Suprapubic skin (tissue), 4 donors: ENCODE data around the gene KSR1. TPM values are rescaled to one million over a fixed set of nuclear protein-coding genes. Genes with fewer than 3 reads are reported as not detected.

ENCODE experiments used
- DNase-seq, 2 donors: peaks; one replicate each; pipeline ENCODE4 v3.0.0-alpha.2; 2019; ENCODE audit warnings: low spot score in 2 of 2
- H3K27ac ChIP-seq: fragments of 200-600 bp; sonication (generic); one replicate; pipeline ENCODE4 v1.5.1; 2019
- H3K27me3 ChIP-seq: fragments of 200-600 bp; sonication (generic); one replicate; pipeline ENCODE4 v1.5.1; 2019
- H3K36me3 ChIP-seq: fragments of 200-600 bp; sonication (generic); one replicate; pipeline ENCODE4 v1.5.1; 2019
- H3K4me1 ChIP-seq: fragments of 200-600 bp; sonication (generic); one replicate; pipeline ENCODE4 v1.5.1; 2019
- H3K4me3 ChIP-seq: fragments of 200-600 bp; sonication (generic); one replicate; pipeline ENCODE4 v1.5.1; 2019; ENCODE audit warnings: mild to moderate bottlenecking
- H3K9me3 ChIP-seq: fragments of 200-600 bp; sonication (generic); one replicate; pipeline ENCODE4 v1.5.1; 2019
- EP300 ChIP-seq: sonication (generic); formaldehyde crosslinking; IDR thresholded peaks from one replicate; pipeline ENCODE4 v1.6.1; 2017; ENCODE audit warnings: antibody characterized with exemption
- POLR2A ChIP-seq, 2 donors: fragments of 450-650 bp; IDR thresholded peaks; one replicate each; pipeline ENCODE4 v1.6.1; 2017; ENCODE audit warnings: antibody characterized with exemption in 2 of 2, mild to moderate bottlenecking in 2 of 2, moderate library complexity in 2 of 2
- POLR2AphosphoS5 ChIP-seq, 3 donors: sonication (generic); formaldehyde crosslinking; IDR thresholded peaks; one replicate each; pipeline ENCODE4 v1.6.1; 2017; ENCODE audit warnings: antibody characterized with exemption in 3 of 3
- WGBS: methylation state at CpG from one replicate; pipeline ENCODE4 v1.1.5; 2018; 5-methylcytosine and 5-hydroxymethylcytosine counted together
- total RNA-seq, 4 donors: library from RNA; depleted of rRNA; stranded (reverse); fragments of >200 nt; gene quantifications; one replicate each; pipeline ENCODE4 v1.1.0, GENCODE V29; 2016
- TF ChIP-seq, protein P1 (sequence below), 2 donors: fragments of 200-600 bp in 1 of 2; fragments of 450-650 bp in 1 of 2; sonication (generic) in 1 of 2; IDR thresholded peaks; one replicate each; pipeline ENCODE4 v1.5.1; 2016 to 2019; ENCODE audit warnings: antibody characterized with exemption in 2 of 2, mild to moderate bottlenecking in 1 of 2, moderate library complexity in 1 of 2

KSR1 gene
- total RNA-seq, 4 donors from 2014 or later: 38.1 to 54.0 (median 49.5) TPM

- H3K9me3 ChIP-seq: no peaks in the 10 kb centered on the region
- TF ChIP-seq POLR2A (IDR thresholded peaks at IDR 0.05) (no peak), POLR2AphosphoS5 (IDR thresholded peaks at IDR 0.05) (no peak), EP300 (no peak)
- TF ChIP-seq, protein P1, sequence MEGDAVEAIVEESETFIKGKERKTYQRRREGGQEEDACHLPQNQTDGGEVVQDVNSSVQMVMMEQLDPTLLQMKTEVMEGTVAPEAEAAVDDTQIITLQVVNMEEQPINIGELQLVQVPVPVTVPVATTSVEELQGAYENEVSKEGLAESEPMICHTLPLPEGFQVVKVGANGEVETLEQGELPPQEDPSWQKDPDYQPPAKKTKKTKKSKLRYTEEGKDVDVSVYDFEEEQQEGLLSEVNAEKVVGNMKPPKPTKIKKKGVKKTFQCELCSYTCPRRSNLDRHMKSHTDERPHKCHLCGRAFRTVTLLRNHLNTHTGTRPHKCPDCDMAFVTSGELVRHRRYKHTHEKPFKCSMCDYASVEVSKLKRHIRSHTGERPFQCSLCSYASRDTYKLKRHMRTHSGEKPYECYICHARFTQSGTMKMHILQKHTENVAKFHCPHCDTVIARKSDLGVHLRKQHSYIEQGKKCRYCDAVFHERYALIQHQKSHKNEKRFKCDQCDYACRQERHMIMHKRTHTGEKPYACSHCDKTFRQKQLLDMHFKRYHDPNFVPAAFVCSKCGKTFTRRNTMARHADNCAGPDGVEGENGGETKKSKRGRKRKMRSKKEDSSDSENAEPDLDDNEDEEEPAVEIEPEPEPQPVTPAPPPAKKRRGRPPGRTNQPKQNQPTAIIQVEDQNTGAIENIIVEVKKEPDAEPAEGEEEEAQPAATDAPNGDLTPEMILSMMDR (IDR thresholded peaks at IDR 0.05): no peak
- no peaks in the 10 kb centered on the region for H3K36me3 ChIP-seq
- 83% methylated on average over 7 of the region's 7 CpGs for WGBS
- no peak overlapping the region for H3K4me3 ChIP-seq
- no peak for DNase-seq
- H3K27me3 ChIP-seq: no peaks in the 10 kb centered on the region
- peaks cover 40% of the 10 kb centered on the region for H3K4me1 ChIP-seq
- H3K27ac ChIP-seq: no peak overlapping the region
These were observed 13.0 kb downstream of the KSR1 start for GRCh38 chr17:27469256-27469655.

GRCh38 chr17:27471321-27472269 is 15.3 kb downstream of the KSR1 start:
- DNase-seq: no peak
- no peaks in the 10 kb centered on the region for H3K27me3 ChIP-seq
- 57% methylated on average over 11 of the region's 14 CpGs for WGBS
- TF ChIP-seq, protein P1 (IDR thresholded peaks at IDR 0.05): no peak
- no peak for TF ChIP-seq POLR2AphosphoS5 (IDR thresholded peaks at IDR 0.05)
- no peak for TF ChIP-seq POLR2A (IDR thresholded peaks at IDR 0.05)
- TF ChIP-seq EP300: no peak
- no peaks in the 10 kb centered on the region for H3K9me3 ChIP-seq
- peak overlapping the region; percentile 51 for H3K27ac ChIP-seq
- H3K4me1 ChIP-seq: peaks cover 57% of the 10 kb centered on the region
- no peak overlapping the region for H3K4me3 ChIP-seq
- H3K36me3 ChIP-seq: no peaks in the 10 kb centered on the region

DNA sequence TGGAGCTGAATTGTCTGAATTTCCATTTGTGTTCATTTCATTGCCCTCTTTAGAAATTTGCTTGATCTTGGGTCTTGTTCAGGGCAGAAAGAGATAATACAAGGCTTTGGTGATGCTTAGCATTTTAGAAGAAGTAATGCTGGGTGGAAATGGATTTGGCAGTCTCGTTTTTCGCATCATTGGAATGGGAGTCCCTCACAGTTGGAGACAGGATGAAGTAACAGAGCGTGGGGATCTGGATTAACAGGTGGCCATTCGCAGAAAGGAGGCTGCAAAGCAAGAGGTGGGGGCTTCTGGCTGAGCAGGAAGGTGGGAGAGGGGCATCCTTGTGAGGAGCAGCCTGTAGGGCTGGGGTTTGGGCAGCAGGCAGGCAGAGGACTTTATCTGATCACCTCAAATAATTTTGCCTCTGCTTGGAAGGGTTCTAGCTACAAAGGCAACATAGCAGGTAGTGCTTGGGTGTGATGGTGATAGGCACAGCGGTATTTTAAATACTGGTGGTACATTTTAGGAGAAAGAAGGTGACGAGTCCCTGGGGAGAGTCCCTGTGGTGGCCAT is 17.0 kb downstream of the KSR1 start:
- WGBS: 88% methylated on average over 6 of the region's 6 CpGs
- peaks cover 65% of the 10 kb centered on the region for H3K4me1 ChIP-seq
- H3K4me3 ChIP-seq: no peak overlapping the region
- no peaks in the 10 kb centered on the region for H3K27me3 ChIP-seq
- no peak for DNase-seq
- TF ChIP-seq, protein P1 (IDR thresholded peaks at IDR 0.05): no peak
- TF ChIP-seq POLR2AphosphoS5 (IDR thresholded peaks at IDR 0.05) (no peak), EP300 (no peak), POLR2A (IDR thresholded peaks at IDR 0.05) (no peak)
- no peaks in the 10 kb centered on the region for H3K36me3 ChIP-seq
- peak overlapping the region; percentile 4 for H3K27ac ChIP-seq
- no peaks in the 10 kb centered on the region for H3K9me3 ChIP-seq

GRCh38 chr17:27473748-27474609 is 17.7 kb downstream of the KSR1 start:
- DNase-seq: no peak
- H3K27ac ChIP-seq: peak overlapping the region; percentile 4
- no peaks in the 10 kb centered on the region for H3K36me3 ChIP-seq
- no peak for TF ChIP-seq POLR2AphosphoS5 (IDR thresholded peaks at IDR 0.05)
- TF ChIP-seq, protein P1 (IDR thresholded peaks at IDR 0.05): no peak
- 61% methylated on average over 8 of the region's 8 CpGs for WGBS
- H3K4me3 ChIP-seq: no peak overlapping the region
- no peaks in the 10 kb centered on the region for H3K27me3 ChIP-seq
- no peaks in the 10 kb centered on the region for H3K9me3 ChIP-seq
- peaks cover 65% of the 10 kb centered on the region for H3K4me1 ChIP-seq
